Activated naive CD4-positive, alpha-beta T cell treated with anti-CD3 and anti-CD28 coated beads for 36 hours (primary cell): ENCODE data around the gene CHMP4B. TPM values are rescaled to one million over a fixed set of nuclear protein-coding genes. Genes with fewer than 3 reads are reported as not detected.

Source experiments
- CTCF ChIA-PET: fragments of 350-600 bp; sonication (Branson Sonifier 250); formaldehyde crosslinking; loops from one replicate; lab custom pipeline; 2021; ENCODE audit warnings: antibody characterized with exemption; lab: Charles Lee
- DNase-seq: peaks from one replicate; pipeline ENCODE4 v3.0.0-alpha.2; 2020
- H3K27ac Mint-ChIP-seq: one replicate; pipeline ENCODE4 v1.8.0; 2021; ENCODE audit warnings: mild to moderate bottlenecking, mixed read lengths
- H3K27me3 Mint-ChIP-seq: one replicate; pipeline ENCODE4 v1.8.0; 2021; ENCODE audit warnings: low read depth, mixed read lengths
- H3K36me3 Mint-ChIP-seq: one replicate; pipeline ENCODE4 v1.8.0; 2021; ENCODE audit warnings: low read depth, mixed read lengths
- H3K4me1 Mint-ChIP-seq: one replicate; pipeline ENCODE4 v1.8.0; 2021; ENCODE audit warnings: low read depth, mixed read lengths
- H3K4me3 Mint-ChIP-seq: one replicate; pipeline ENCODE4 v1.8.0; 2021; ENCODE audit warnings: mild to moderate bottlenecking, moderate library complexity, mixed read lengths
- H3K9me3 Mint-ChIP-seq: one replicate; pipeline ENCODE4 v1.8.0; 2021; ENCODE audit warnings: mixed read lengths
- intact Hi-C: fragments of 100-400 bp; cut with micrococcal nuclease; formaldehyde crosslinking; loops from one replicate; pipeline ENCODE4 v1.15.1; 2023
- total RNA-seq, 2 experiments: library from RNA; stranded (reverse); gene quantifications; one replicate each; pipeline ENCODE4 v1.2.3, GENCODE V29; 2021

The CHMP4B gene
- total RNA-seq, 2 experiments from 2014 or later: 68.9 to 69.7 TPM

DNA sequence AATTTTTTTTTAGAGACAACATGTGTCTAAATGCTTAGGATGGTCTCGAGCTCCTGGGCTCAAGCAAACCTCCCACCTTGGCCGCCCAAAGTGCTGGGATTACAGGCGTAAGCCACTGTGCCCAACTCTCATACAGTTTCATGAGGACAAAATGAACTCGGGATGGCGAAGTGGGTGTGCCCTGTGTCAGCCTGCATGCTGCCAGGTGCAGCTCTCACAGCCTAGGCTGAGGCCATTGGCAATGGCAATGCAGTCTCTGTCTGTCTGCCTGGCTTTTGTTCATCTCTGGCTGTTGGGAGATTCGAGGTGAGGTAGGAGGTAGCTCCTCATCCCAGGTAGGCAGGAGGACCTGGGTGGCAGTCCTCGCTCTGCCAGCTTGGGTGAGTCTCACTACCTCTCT is 88.0 kb downstream of the CHMP4B start:
- H3K27me3 Mint-ChIP-seq: peaks cover 4% of the 10 kb centered on the region
- H3K36me3 Mint-ChIP-seq: no peaks in the 10 kb centered on the region
- intact Hi-C loops: no loop called here
- no peak overlapping the region for H3K27ac Mint-ChIP-seq
- CTCF ChIA-PET: interaction anchor here (1.1 to 1.3 kb wide), 2 partner anchors 15 to 231 kb away, joined by 3 to 4 read pairs; no protein-coding TSS in a partner anchor
- DNase-seq: no peak
- no peaks in the 10 kb centered on the region for H3K4me1 Mint-ChIP-seq
- H3K9me3 Mint-ChIP-seq: no peaks in the 10 kb centered on the region
- no peak overlapping the region for H3K4me3 Mint-ChIP-seq

DNA sequence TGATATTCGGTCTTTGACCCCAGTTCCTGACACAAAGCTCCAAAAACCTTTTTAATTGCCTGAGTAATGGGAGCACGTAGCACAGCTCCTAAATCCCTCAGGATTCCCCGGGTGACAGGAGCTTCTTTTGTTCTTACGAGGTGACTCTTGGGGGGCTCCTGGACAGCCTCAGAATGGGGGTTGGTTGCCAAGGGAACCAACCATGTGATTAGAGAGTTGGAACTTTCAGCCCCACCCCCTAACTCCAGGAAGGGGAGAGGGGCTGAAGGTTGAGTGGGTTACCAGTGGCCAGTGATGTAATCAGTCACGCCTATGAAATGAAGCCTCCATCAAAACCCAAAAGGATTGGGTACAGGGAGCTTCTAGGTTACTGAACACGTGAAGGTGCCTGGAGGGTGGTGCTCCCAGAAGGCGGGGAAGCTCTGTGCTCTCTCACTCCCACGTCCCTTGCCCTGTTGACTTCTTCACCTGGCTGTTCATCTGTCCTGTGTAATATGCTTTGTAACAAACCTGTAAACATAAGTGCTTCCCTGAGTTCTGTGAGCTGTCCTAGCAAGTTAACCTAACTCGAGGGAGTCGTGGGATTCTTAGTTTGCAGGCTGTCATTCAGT is 89.5 kb downstream of the CHMP4B start:
- H3K4me3 Mint-ChIP-seq: no peak overlapping the region
- H3K4me1 Mint-ChIP-seq: no peaks in the 10 kb centered on the region
- H3K9me3 Mint-ChIP-seq: no peaks in the 10 kb centered on the region
- CTCF ChIA-PET: interaction anchor here (0.7 kb wide), 1 partner anchor 229 kb away, joined by 4 read pairs; no protein-coding TSS in a partner anchor
- no peak overlapping the region for H3K27ac Mint-ChIP-seq
- no peak for DNase-seq
- peaks cover 4% of the 10 kb centered on the region for H3K27me3 Mint-ChIP-seq
- no peaks in the 10 kb centered on the region for H3K36me3 Mint-ChIP-seq
- intact Hi-C loops: no loop called here

DNA sequence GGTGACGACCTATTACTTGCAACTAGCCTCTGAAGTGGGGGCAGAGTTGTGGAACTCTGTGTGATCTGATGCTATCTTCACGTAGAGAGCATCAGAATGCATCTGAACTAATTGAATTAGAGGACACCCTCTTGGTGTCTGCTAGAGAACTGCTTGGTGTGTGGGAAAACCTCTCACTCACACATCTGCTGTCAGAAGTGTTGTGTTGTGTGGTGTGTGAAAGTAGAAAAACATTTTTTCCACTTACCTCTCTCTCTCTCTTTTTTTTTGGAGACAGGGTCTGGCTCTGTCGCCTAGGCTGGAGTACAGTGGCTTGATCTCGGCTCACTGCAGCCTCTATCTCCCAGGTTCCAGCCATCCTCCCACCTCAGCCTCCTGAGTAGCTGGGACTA is 90.0 kb downstream of the CHMP4B start:
- no peak for DNase-seq
- intact Hi-C loops: no loop called here
- no peak overlapping the region for H3K27ac Mint-ChIP-seq
- peaks cover 4% of the 10 kb centered on the region for H3K27me3 Mint-ChIP-seq
- H3K36me3 Mint-ChIP-seq: no peaks in the 10 kb centered on the region
- H3K4me1 Mint-ChIP-seq: no peaks in the 10 kb centered on the region
- CTCF ChIA-PET: no interaction called here
- no peaks in the 10 kb centered on the region for H3K9me3 Mint-ChIP-seq
- no peak overlapping the region for H3K4me3 Mint-ChIP-seq

DNA sequence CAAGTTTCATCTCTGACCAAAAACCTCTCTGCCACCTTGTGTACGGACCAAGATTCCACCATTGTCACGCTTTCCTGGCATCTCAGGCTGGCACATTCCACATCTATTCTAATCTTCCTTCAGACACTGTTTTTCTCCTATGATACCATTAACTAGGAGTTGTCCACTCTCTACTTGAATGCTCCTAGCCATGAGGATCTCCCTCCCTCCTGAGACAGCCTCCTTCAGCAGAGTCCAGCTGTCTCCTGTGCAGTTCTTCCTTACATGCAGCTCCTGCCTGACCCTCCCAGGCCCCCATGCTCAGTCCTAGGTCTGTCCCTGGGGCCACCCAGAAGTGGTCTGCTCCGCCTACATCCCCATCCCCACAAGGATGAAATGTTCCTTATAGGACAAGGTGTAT is 90.9 kb downstream of the CHMP4B start:
- H3K36me3 Mint-ChIP-seq: no peaks in the 10 kb centered on the region
- no peaks in the 10 kb centered on the region for H3K9me3 Mint-ChIP-seq
- H3K4me1 Mint-ChIP-seq: no peaks in the 10 kb centered on the region
- no peak overlapping the region for H3K4me3 Mint-ChIP-seq
- CTCF ChIA-PET: no interaction called here
- H3K27ac Mint-ChIP-seq: no peak overlapping the region
- intact Hi-C loops: no loop called here
- no peak for DNase-seq
- peaks cover 4% of the 10 kb centered on the region for H3K27me3 Mint-ChIP-seq

Other genes with a start within 250 kb of the CHMP4B start
- gene C20orf144, start 149.0 kb upstream of the CHMP4B start, total RNA-seq: under 1 TPM; 0.15 to 0.38 TPM
- gene ACTL10, start 144.4 kb upstream of the CHMP4B start, total RNA-seq: 1 to 10 TPM in 1 of 2 experiments, under 1 TPM in 1; 0.96 to 1.0 TPM
- 10 to 100 TPM; 12.7 to 14.3 TPM for gene NECAB3, start 136.9 kb upstream of the CHMP4B start, total RNA-seq
- 10 to 100 TPM; 69.3 to 70.0 TPM for gene E2F1, start 125.0 kb upstream of the CHMP4B start, total RNA-seq
- gene PXMP4, start 91.0 kb upstream of the CHMP4B start, total RNA-seq: 10 to 100 TPM in 1 of 2 experiments, 1 to 10 TPM in 1; 9.5 to 10.3 TPM
- 1 to 10 TPM; 5.8 to 6.8 TPM for gene ZNF341, start 79.4 kb upstream of the CHMP4B start, total RNA-seq
- gene RALY, start 182.6 kb downstream of the CHMP4B start, total RNA-seq: 100 to 1,000 TPM; 137 to 139 TPM